K562 (cell line): ENCODE measurements around the gene GLIS2. TPM values are rescaled to one million over a fixed set of nuclear protein-coding genes. Genes with fewer than 3 reads are reported as not detected.

ENCODE experiments used
- CTBP1 ChIP-seq: fragments of 450-650 bp; IDR thresholded peaks from 2 replicates; pipeline ENCODE4 v1.6.1; 2016; ENCODE audit warnings: borderline replicate concordance
- GATA2 ChIP-seq: sonication (generic); formaldehyde crosslinking; IDR thresholded peaks from 2 replicates; pipeline ENCODE4 v1.4.0; 2020; ENCODE audit warnings: mild to moderate bottlenecking, missing genetic modification reagents
- HDAC2 ChIP-seq: fragments of 450-650 bp; IDR thresholded peaks from 2 replicates; pipeline ENCODE4 v1.6.1; 2016; ENCODE audit warnings: mild to moderate bottlenecking
- HSF4 ChIP-seq: fragments of 250-450 bp; sonication (Bioruptor Pico); IDR thresholded peaks from 2 replicates; pipeline ENCODE4 v2.1.2; 2022; ENCODE audit warnings: mild to moderate bottlenecking, moderate library complexity, borderline replicate concordance
- NCOA4 ChIP-seq: fragments of 450-650 bp; IDR thresholded peaks from 2 replicates; pipeline ENCODE4 v1.6.1; 2018; ENCODE audit warnings: mild to moderate bottlenecking; ENCODE audit not compliant: partially characterized antibody
- TAF9B ChIP-seq: fragments of 450-650 bp; IDR thresholded peaks from 2 replicates; pipeline ENCODE4 v1.6.1; 2018; ENCODE audit warnings: mild to moderate bottlenecking; ENCODE audit not compliant: partially characterized antibody
- TEAD2 ChIP-seq: fragments of 450-650 bp; IDR thresholded peaks from 2 replicates; pipeline ENCODE4 v1.6.1; 2016; ENCODE audit warnings: missing genetic modification characterization, control low read depth, missing compliant biosample characterization
- ZC3H4 ChIP-seq: sonication (generic); formaldehyde crosslinking; IDR thresholded peaks from 2 replicates; pipeline ENCODE4 v1.9.0; 2021; ENCODE audit warnings: missing genetic modification reagents, borderline replicate concordance
- polyA plus RNA-seq, 8 experiments: library from polyadenylated mRNA; depleted of rRNA in 4 of 8; stranded (reverse) in 5 of 8; unstranded in 3 of 8; fragments of >200 nt; fragmentation: Nextera tagmentation in 2 of 8; fragmentation: Illumina TruSeq in 1 of 8; extraction: Ambion mirVana in 2 of 8; extraction: Trizol in 1 of 8; gene quantifications; 2 replicates each; pipeline versions ENCODE4 v1.2.1 to v1.2.3, GENCODE V29; 2011 to 2014; ENCODE audit warnings: inconsistent platforms in 1 of 8, missing spikeins in 1 of 8
- total RNA-seq, 7 experiments: library from RNA; depleted of rRNA in 6 of 7; stranded (reverse); fragments of >200 nt in 6 of 7; fragmentation: Illumina TruSeq in 2 of 7; extraction: Trizol in 2 of 7; gene quantifications; 2 replicates each; pipeline versions ENCODE4 v1.2.1 to v1.2.3, GENCODE V29; 2011 to 2021; ENCODE audit warnings: low replicate concordance in 1 of 7
- TF ChIP-seq, protein P1 (sequence below), 2 experiments: fragments of 450-650 bp; IDR thresholded peaks; 2 replicates each; pipeline ENCODE4 v1.6.1; 2016; ENCODE audit warnings: mild to moderate bottlenecking in 2 of 2, borderline replicate concordance in 1 of 2, low read depth in 1 of 2, moderate library complexity in 1 of 2
- TF ChIP-seq, protein P2 (sequence below), 3 experiments: IDR thresholded peaks in 2 of 3; conservative IDR thresholded peaks in 1 of 3; 2 replicates each; pipeline ENCODE4 v1.5.1; 2011 to 2012; ENCODE audit warnings: low read length in 3 of 3, mild to moderate bottlenecking in 3 of 3, control low read depth in 2 of 3, improper control_type of control experiment in 1 of 3, inconsistent platforms in 1 of 3, low read depth in 1 of 3, mixed read lengths in 1 of 3, moderate library complexity in 1 of 3; ENCODE audit not compliant: insufficient read depth in 2 of 3
- TF ChIP-seq, protein P3 (sequence below), 3 experiments: fragments of 200-800 bp in 1 of 3; fragments of 250-450 bp in 1 of 3; fragments of 450-650 bp in 1 of 3; sonication (Bioruptor Pico) in 1 of 3; sonication (Bioruptor generic) in 1 of 3; formaldehyde crosslinking in 1 of 3; IDR thresholded peaks; 2 replicates each; pipeline versions ENCODE4 v1.6.1 to v1.8.0; 2016 to 2022; ENCODE audit warnings: mild to moderate bottlenecking in 2 of 3, missing genetic modification characterization in 2 of 3, missing compliant biosample characterization in 1 of 3, moderate library complexity in 1 of 3

The GLIS2 gene
- total and polyA plus RNA-seq, 9 of the 15 experiments (the other 6 are each of a cell fraction or from before 2014, with no cell fraction given), result 0.10 to 9.0 (median 0.57) TPM

DNA sequence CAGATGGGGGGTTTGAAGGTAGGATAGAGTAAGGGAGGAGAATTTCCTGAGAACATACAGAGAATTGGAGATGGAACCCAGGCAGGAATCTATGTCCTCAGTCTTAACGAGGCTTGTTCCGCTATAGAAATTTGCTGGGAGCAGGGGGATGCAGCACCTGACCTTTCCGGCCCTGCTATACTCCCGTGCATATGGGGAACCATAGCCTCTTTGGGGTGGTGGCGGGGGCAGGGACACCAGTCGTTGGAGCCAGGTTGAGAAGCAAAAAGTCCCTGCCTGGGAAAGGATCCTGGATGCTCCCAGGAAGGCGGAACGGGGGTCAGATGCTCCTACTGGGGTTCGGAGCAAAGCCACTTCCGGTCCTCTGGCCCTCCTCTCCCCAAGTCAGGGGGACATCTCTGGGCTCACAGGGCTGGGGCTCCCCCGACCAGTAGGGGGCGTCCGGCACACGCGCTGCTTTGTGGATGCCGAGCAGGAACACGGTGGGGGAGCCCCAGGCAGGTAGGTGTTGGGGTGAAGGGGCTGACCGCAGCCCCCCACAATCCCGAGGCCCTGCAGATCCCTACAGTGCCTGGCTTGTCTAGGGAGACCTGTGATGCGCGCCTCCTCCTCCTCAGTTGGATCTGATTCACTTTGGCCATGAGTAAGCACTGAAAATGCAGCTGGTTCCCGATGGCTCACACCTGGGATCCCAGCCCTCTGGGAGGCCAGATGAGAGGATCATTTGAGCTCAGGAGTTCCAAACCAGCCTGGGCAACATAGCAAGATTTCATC is 27.5 kb upstream of the GLIS2 start (continued):
- TF ChIP-seq, protein P1, sequence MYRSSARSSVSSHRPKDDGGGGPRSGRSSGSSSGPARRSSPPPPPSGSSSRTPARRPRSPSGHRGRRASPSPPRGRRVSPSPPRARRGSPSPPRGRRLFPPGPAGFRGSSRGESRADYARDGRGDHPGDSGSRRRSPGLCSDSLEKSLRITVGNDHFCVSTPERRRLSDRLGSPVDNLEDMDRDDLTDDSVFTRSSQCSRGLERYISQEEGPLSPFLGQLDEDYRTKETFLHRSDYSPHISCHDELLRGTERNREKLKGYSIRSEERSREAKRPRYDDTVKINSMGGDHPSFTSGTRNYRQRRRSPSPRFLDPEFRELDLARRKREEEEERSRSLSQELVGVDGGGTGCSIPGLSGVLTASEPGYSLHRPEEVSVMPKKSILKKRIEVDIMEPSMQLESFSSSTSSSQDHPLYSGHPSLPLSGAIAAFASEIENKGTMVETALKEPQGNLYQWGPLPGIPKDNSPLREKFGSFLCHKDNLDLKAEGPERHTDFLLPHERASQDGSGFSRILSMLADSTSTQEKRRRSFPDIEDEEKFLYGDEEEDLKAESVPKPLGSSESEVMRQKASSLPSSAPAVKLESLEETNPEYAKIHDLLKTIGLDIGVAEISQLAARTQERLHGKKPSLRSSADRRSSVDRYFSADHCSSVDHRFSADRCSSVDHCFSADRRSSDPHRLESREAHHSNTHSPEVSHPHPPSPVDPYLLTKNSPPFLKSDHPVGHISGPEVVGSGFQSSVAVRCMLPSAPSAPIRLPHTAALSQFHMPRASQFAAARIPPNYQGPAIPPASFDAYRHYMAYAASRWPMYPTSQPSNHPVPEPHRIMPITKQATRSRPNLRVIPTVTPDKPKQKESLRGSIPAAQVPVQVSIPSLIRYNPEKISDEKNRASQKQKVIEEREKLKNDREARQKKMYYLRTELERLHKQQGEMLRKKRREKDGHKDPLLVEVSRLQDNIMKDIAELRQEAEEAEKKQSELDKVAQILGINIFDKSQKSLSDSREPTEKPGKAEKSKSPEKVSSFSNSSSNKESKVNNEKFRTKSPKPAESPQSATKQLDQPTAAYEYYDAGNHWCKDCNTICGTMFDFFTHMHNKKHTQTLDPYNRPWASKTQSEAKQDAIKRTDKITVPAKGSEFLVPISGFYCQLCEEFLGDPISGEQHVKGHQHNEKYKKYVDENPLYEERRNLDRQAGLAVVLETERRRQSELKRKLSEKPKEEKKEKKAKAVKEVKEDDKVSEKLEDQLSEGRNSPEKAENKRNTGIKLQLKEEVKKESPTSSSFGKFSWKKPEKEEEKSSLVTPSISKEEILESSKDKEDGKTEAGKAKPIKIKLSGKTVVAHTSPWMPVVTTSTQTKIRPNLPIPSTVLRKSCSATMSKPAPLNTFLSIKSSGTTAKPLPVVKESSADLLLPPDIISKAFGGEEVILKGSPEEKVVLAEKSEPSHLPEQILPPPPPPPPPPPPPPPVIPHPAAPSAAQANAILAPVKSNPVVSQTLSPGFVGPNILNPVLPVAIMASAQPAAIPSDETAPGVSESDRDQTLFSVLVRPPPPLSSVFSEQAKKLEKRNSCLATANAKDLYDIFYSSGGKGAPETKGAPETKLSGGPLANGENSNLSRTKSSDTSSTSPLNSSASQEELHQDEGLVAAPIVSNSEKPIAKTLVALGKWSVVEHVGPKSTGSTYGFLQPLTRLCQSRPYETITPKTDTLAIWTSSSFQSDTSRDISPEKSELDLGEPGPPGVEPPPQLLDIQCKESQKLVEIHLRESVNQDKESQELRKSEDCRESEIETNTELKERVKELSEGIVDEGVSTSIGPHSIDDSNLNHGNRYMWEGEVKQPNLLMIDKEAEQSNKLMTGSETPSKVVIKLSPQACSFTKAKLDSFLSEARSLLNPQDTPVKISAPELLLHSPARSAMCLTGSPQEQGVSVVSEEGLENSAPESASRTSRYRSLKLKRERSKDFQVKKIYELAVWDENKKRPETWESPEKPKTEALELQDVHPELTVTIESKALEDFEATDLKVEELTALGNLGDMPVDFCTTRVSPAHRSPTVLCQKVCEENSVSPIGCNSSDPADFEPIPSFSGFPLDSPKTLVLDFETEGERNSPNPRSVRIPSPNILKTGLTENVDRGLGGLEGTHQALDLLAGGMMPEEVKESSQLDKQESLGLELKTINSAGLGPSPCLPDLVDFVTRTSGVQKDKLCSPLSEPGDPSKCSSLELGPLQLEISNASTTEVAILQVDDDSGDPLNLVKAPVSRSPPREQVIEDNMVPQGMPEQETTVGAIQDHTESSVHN (IDR thresholded peaks at IDR 0.05; ENCODE audit: borderline replicate concordance in 1 of 2, low read depth in 1 of 2), result no peak
- TF ChIP-seq, protein P2, sequence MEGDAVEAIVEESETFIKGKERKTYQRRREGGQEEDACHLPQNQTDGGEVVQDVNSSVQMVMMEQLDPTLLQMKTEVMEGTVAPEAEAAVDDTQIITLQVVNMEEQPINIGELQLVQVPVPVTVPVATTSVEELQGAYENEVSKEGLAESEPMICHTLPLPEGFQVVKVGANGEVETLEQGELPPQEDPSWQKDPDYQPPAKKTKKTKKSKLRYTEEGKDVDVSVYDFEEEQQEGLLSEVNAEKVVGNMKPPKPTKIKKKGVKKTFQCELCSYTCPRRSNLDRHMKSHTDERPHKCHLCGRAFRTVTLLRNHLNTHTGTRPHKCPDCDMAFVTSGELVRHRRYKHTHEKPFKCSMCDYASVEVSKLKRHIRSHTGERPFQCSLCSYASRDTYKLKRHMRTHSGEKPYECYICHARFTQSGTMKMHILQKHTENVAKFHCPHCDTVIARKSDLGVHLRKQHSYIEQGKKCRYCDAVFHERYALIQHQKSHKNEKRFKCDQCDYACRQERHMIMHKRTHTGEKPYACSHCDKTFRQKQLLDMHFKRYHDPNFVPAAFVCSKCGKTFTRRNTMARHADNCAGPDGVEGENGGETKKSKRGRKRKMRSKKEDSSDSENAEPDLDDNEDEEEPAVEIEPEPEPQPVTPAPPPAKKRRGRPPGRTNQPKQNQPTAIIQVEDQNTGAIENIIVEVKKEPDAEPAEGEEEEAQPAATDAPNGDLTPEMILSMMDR (IDR thresholded peaks at IDR 0.05 in 2 of 3, conservative IDR thresholded peaks at IDR 0.05 in 1 of 3; ENCODE audit: insufficient read depth in 2 of 3, low read depth in 1 of 3, low read length in 3 of 3), result peak; percentile 91 to 98 (median 91)
- TF ChIP-seq HDAC2 (peak; percentile 54; the same call in 1 of the 2 replicates), GATA2 (CRISPR knock-in tag) (no peak), NCOA4 (no peak), TEAD2 (tag) (no peak), HSF4 (CRISPR knock-in tag) (no peak), TAF9B (no peak), ZC3H4 (CRISPR knock-in tag) (no peak), CTBP1 (peak; percentile 69; the same call in 1 of the 2 replicates)
- TF ChIP-seq, protein P3, sequence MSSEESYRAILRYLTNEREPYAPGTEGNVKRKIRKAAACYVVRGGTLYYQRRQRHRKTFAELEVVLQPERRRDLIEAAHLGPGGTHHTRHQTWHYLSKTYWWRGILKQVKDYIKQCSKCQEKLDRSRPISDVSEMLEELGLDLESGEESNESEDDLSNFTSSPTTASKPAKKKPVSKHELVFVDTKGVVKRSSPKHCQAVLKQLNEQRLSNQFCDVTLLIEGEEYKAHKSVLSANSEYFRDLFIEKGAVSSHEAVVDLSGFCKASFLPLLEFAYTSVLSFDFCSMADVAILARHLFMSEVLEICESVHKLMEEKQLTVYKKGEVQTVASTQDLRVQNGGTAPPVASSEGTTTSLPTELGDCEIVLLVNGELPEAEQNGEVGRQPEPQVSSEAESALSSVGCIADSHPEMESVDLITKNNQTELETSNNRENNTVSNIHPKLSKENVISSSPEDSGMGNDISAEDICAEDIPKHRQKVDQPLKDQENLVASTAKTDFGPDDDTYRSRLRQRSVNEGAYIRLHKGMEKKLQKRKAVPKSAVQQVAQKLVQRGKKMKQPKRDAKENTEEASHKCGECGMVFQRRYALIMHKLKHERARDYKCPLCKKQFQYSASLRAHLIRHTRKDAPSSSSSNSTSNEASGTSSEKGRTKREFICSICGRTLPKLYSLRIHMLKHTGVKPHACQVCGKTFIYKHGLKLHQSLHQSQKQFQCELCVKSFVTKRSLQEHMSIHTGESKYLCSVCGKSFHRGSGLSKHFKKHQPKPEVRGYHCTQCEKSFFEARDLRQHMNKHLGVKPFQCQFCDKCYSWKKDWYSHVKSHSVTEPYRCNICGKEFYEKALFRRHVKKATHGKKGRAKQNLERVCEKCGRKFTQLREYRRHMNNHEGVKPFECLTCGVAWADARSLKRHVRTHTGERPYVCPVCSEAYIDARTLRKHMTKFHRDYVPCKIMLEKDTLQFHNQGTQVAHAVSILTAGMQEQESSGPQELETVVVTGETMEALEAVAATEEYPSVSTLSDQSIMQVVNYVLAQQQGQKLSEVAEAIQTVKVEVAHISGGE (CRISPR knock-in tag; IDR thresholded peaks at IDR 0.05), result peak in 1 of 3 experiments; percentile 60; a peak in 1 of 6 replicates
